ENCODE results near the gene TSHZ2.
A peak's percentile ranks its signal among the peaks of the same experiment; 100 is the strongest.
"Not testable (repeated sequence)": the region's sequence is repeated elsewhere in the genome, so short reads cannot be mapped to it uniquely, and the experiment has no call there.

TSHZ2 gene

GRCh38 chr20:53402233-53403005 is 430.3 kb downstream of the TSHZ2 start:
- DNase-seq, result peak; percentile 13

GRCh38 chr20:53403029-53403428 is 430.9 kb downstream of the TSHZ2 start:
- no peak for DNase-seq

GRCh38 chr20:53405139-53405538 is 433.0 kb downstream of the TSHZ2 start:
- no peak for DNase-seq

- DNase-seq, result no peak
Measured at GRCh38 chr20:53406580-53406979, 434.4 kb downstream of the TSHZ2 start.

- no peak for DNase-seq
Measured at GRCh38 chr20:53408691-53409446, 436.7 kb downstream of the TSHZ2 start.

- no peak for DNase-seq
Measured at GRCh38 chr20:53409447-53409717, 437.2 kb downstream of the TSHZ2 start.

GRCh38 chr20:53411129-53411528 is 439.0 kb downstream of the TSHZ2 start:
- DNase-seq, result no peak

GRCh38 chr20:53411891-53412290 is 439.7 kb downstream of the TSHZ2 start:
- DNase-seq, result no peak

GRCh38 chr20:53412577-53413185 is 440.5 kb downstream of the TSHZ2 start:
- DNase-seq, result no peak

GRCh38 chr20:53413186-53413631 is 441.1 kb downstream of the TSHZ2 start:
- peak; percentile 36 for DNase-seq

- not testable (repeated sequence) for DNase-seq
Measured at GRCh38 chr20:53413845-53414244, 441.7 kb downstream of the TSHZ2 start.

GRCh38 chr20:53419693-53420460 is 447.7 kb downstream of the TSHZ2 start:
- no peak for DNase-seq

GRCh38 chr20:53421343-53421742 is 449.2 kb downstream of the TSHZ2 start:
- no peak for DNase-seq

GRCh38 chr20:53422039-53422438 is 449.9 kb downstream of the TSHZ2 start:
- no peak for DNase-seq

GRCh38 chr20:53423587-53424146 is 451.5 kb downstream of the TSHZ2 start:
- no peak for DNase-seq

- no peak for DNase-seq
Measured at GRCh38 chr20:53425481-53425880, 453.3 kb downstream of the TSHZ2 start.

- no peak for DNase-seq
Measured at GRCh38 chr20:53425941-53426340, 453.8 kb downstream of the TSHZ2 start.

- DNase-seq, result no peak
Measured at GRCh38 chr20:53426766-53427312, 454.7 kb downstream of the TSHZ2 start.

- DNase-seq, result no peak
Measured at GRCh38 chr20:53427951-53428350, 455.8 kb downstream of the TSHZ2 start.

- DNase-seq, result no peak
Measured at GRCh38 chr20:53428588-53428987, 456.4 kb downstream of the TSHZ2 start.

- no peak for DNase-seq
Measured at GRCh38 chr20:53428996-53429395, 456.8 kb downstream of the TSHZ2 start.

GRCh38 chr20:53434662-53435061 is 462.5 kb downstream of the TSHZ2 start:
- DNase-seq, result no peak

GRCh38 chr20:53436927-53437326 is 464.8 kb downstream of the TSHZ2 start:
- not testable (repeated sequence) for DNase-seq

Data from activated naive CD4-positive, alpha-beta T cell treated with anti-CD3 and anti-CD28 coated beads, Interleukin-2, amount 50 U/mL, for 16 hours (primary cell).